H9 (cell line): ENCODE results near the gene ZNF213. TPM values are rescaled to one million over a fixed set of nuclear protein-coding genes. Genes with fewer than 3 reads are reported as not detected.
A peak's percentile ranks its signal among the peaks of the same experiment; 100 is the strongest.

Experiments used
- DNase-seq: peaks from one replicate; pipeline ENCODE4 v3.0.0-alpha.2; 2017
- H2AFZ ChIP-seq: one replicate; pipeline ENCODE4 v1.6.1; 2013; ENCODE audit warnings: mild to moderate bottlenecking, low read length, control low read depth, moderate library complexity
- H2AK5ac ChIP-seq: 2 replicates; pipeline ENCODE4 v1.6.1; 2013; ENCODE audit warnings: low read length, control low read depth, mixed read lengths; ENCODE audit not compliant: insufficient read length
- H2BK120ac ChIP-seq: one replicate; pipeline ENCODE4 v1.6.1; 2013; ENCODE audit warnings: low read depth, mild to moderate bottlenecking, low read length, control low read depth, inconsistent platforms; ENCODE audit not compliant: poor library complexity, severe bottlenecking
- H2BK12ac ChIP-seq: 2 replicates; pipeline ENCODE4 v1.6.1; 2013; ENCODE audit warnings: low read length, control low read depth, mixed read lengths, low read depth; ENCODE audit not compliant: insufficient read length
- H2BK15ac ChIP-seq: 2 replicates; pipeline ENCODE4 v1.6.1; 2013; ENCODE audit warnings: low read depth, low read length, control low read depth
- H2BK20ac ChIP-seq: one replicate; pipeline ENCODE4 v1.6.1; 2013; ENCODE audit warnings: low read depth, mild to moderate bottlenecking, low read length, control low read depth, inconsistent platforms; ENCODE audit not compliant: poor library complexity, severe bottlenecking
- H2BK5ac ChIP-seq: 2 replicates; pipeline ENCODE4 v1.6.1; 2013; ENCODE audit warnings: low read length, control low read depth, mixed read lengths; ENCODE audit not compliant: insufficient read length
- H3K14ac ChIP-seq: 2 replicates; pipeline ENCODE4 v1.6.1; 2013; ENCODE audit warnings: low read length, control low read depth; ENCODE audit not compliant: insufficient read depth
- H3K18ac ChIP-seq: 2 replicates; pipeline ENCODE4 v1.6.1; 2013; ENCODE audit warnings: low read depth, mild to moderate bottlenecking, mixed read lengths, low read length, control low read depth; ENCODE audit not compliant: insufficient read length
- H3K23ac ChIP-seq: 2 replicates; pipeline ENCODE4 v1.6.1; 2013; ENCODE audit warnings: low read length, control low read depth, mixed read lengths, low read depth; ENCODE audit not compliant: insufficient read length
- H3K23me2 ChIP-seq: 2 replicates; pipeline ENCODE4 v1.6.1; 2013; ENCODE audit warnings: low read depth, mild to moderate bottlenecking, mixed read lengths, low read length, control low read depth; ENCODE audit not compliant: insufficient read length, poor library complexity, severe bottlenecking
- H3K27ac ChIP-seq: 2 replicates; pipeline ENCODE4 v1.5.1; 2013; ENCODE audit warnings: low read length, control low read depth, mixed read lengths, low read depth; ENCODE audit not compliant: insufficient read length
- H3K27me3 ChIP-seq: 2 replicates; pipeline ENCODE4 v1.6.1; 2013; ENCODE audit warnings: low read length, control low read depth, inconsistent platforms; ENCODE audit not compliant: insufficient read depth
- H3K4ac ChIP-seq: 2 replicates; pipeline ENCODE4 v1.6.1; 2013; ENCODE audit warnings: low read depth, mild to moderate bottlenecking, control low read depth, inconsistent platforms, low read length, moderate library complexity
- H3K4me1 ChIP-seq: 2 replicates; pipeline ENCODE4 v1.6.1; 2013; ENCODE audit warnings: low read length, control low read depth, inconsistent platforms; ENCODE audit not compliant: insufficient read depth
- H3K4me2 ChIP-seq: 2 replicates; pipeline ENCODE4 v1.6.1; 2013; ENCODE audit warnings: low read length, control low read depth, mixed read lengths; ENCODE audit not compliant: insufficient read length, insufficient read depth
- H3K56ac ChIP-seq: 2 replicates; pipeline ENCODE4 v1.6.1; 2013; ENCODE audit warnings: low read depth, mild to moderate bottlenecking, mixed read lengths, low read length, control low read depth; ENCODE audit not compliant: insufficient read length
- H3K79me1 ChIP-seq: 2 replicates; pipeline ENCODE4 v1.6.1; 2013; ENCODE audit warnings: low read depth, mild to moderate bottlenecking, moderate library complexity, low read length, control low read depth, inconsistent platforms; ENCODE audit not compliant: insufficient read depth, poor library complexity, severe bottlenecking
- H3K79me2 ChIP-seq: 2 replicates; pipeline ENCODE4 v1.6.1; 2013; ENCODE audit warnings: low read length, control low read depth, inconsistent platforms; ENCODE audit not compliant: insufficient read depth
- H3K9ac ChIP-seq: 2 replicates; pipeline ENCODE4 v1.6.1; 2013; ENCODE audit warnings: low read length, control low read depth, mixed read lengths; ENCODE audit not compliant: insufficient read length; ENCODE audit errors: extremely low read depth
- H3K9me3 ChIP-seq: one replicate; pipeline ENCODE4 v1.6.1; 2013; ENCODE audit warnings: low read depth, low read length, inconsistent platforms; ENCODE audit not compliant: control insufficient read depth
- H3T11ph ChIP-seq: one replicate; pipeline ENCODE4 v1.6.1; 2013; ENCODE audit warnings: mild to moderate bottlenecking, low read length, control low read depth, inconsistent platforms
- H4K20me1 ChIP-seq: one replicate; pipeline ENCODE4 v1.6.1; 2013; ENCODE audit not compliant: control insufficient read depth, insufficient read length, insufficient read depth
- H4K5ac ChIP-seq: 2 replicates; pipeline ENCODE4 v1.6.1; 2013; ENCODE audit warnings: low read depth, mild to moderate bottlenecking, mixed read lengths, low read length, control low read depth; ENCODE audit not compliant: insufficient read length
- H4K8ac ChIP-seq: replicated peaks from 2 replicates; pipeline ENCODE4 v1.6.1; 2013; ENCODE audit warnings: low read length, control low read depth, mixed read lengths, low read depth; ENCODE audit not compliant: insufficient read length
- H4K91ac ChIP-seq: 2 replicates; pipeline ENCODE4 v1.6.1; 2013; ENCODE audit warnings: low read depth, mild to moderate bottlenecking, moderate library complexity, mixed read lengths, low read length, control low read depth; ENCODE audit not compliant: insufficient read length
- H3K27ac Mint-ChIP-seq, 3 experiments: 2 replicates in 2 of 3; 3 replicates in 1 of 3; pipeline ENCODE4 v1.8.0; 2020 to 2021; ENCODE audit warnings: mixed read lengths in 3 of 3, mild to moderate bottlenecking in 1 of 3, moderate library complexity in 1 of 3
- H3K27me3 Mint-ChIP-seq: 2 replicates; pipeline ENCODE4 v1.8.0; 2021; ENCODE audit warnings: low read depth, mild to moderate bottlenecking, moderate library complexity, mixed read lengths
- H3K36me3 Mint-ChIP-seq, 3 experiments: 2 replicates in 2 of 3; 3 replicates in 1 of 3; pipeline ENCODE4 v1.8.0; 2020 to 2021; ENCODE audit warnings: low read depth in 3 of 3, mixed read lengths in 3 of 3; ENCODE audit not compliant: insufficient read depth in 1 of 3
- H3K4me1 Mint-ChIP-seq, 2 experiments: 2 replicates each; pipeline ENCODE4 v1.8.0; 2020; ENCODE audit warnings: mixed read lengths in 2 of 2
- H3K4me3 Mint-ChIP-seq, 2 experiments: 2 replicates in 1 of 2; 3 replicates in 1 of 2; pipeline ENCODE4 v1.8.0; 2020 to 2021; ENCODE audit warnings: mild to moderate bottlenecking in 2 of 2, mixed read lengths in 2 of 2, moderate library complexity in 1 of 2
- H3K9me3 Mint-ChIP-seq, 2 experiments: 2 replicates in 1 of 2; 3 replicates in 1 of 2; pipeline ENCODE4 v1.8.0; 2020; ENCODE audit warnings: mild to moderate bottlenecking in 2 of 2, mixed read lengths in 2 of 2, moderate library complexity in 1 of 2
- WGBS: extraction: QIAGEN DNeasy Blood & Tissue Kit; methylation state at CpG from one replicate; pipeline ENCODE4 v1.1.7; 2013; ENCODE audit warnings: missing lambda C conversion rate, low lambda C conversion rate, mixed read lengths; ENCODE audit not compliant: insufficient read length; ENCODE audit errors: extremely low coverage; 5-methylcytosine and 5-hydroxymethylcytosine counted together
- total RNA-seq: library from RNA; stranded (reverse); gene quantifications from 2 replicates; pipeline ENCODE4 v1.2.1, GENCODE V29; 2021
- TF ChIP-seq, protein P1 (sequence below): fragments of 200-600 bp; sonication (generic); conservative IDR thresholded peaks from 3 replicates; pipeline ENCODE4 v1.8.0; 2021; ENCODE audit warnings: antibody characterized with exemption, mild to moderate bottlenecking

Gene ZNF213
- total RNA-seq, 1 experiment from 2014 or later, result 6.4 TPM

DNA sequence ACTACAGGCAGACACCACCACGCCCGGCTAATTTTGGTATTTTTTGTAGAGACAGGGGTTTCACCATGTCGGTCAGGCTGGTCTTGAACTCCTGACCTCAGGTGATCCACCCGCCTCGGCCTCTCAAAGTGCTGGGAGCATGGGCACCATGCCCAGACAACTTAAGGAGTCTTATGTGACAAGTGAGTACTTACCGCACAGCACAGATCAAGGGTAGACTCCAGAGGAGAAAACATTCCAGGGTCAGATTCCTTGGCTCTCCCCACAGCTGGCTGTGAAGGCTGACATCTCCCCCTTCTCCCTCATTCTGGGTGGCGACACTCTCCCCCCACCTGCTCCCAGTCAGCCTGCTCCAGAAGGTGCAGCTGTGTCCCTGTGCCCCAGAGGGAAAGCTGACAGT is 46.4 kb upstream of the ZNF213 start:
- no peaks in the 10 kb centered on the region for H3K4me1 ChIP-seq
- no peak overlapping the region for H2AK5ac ChIP-seq
- H2BK15ac ChIP-seq, result no peak overlapping the region
- H3K79me2 ChIP-seq, result no peaks in the 10 kb centered on the region; the same call in 1 of the 2 replicates
- peak overlapping the region in 2 of 3 experiments; percentile 85 to 93; a peak in 3 of 7 replicates for H3K27ac Mint-ChIP-seq
- TF ChIP-seq, protein P1, sequence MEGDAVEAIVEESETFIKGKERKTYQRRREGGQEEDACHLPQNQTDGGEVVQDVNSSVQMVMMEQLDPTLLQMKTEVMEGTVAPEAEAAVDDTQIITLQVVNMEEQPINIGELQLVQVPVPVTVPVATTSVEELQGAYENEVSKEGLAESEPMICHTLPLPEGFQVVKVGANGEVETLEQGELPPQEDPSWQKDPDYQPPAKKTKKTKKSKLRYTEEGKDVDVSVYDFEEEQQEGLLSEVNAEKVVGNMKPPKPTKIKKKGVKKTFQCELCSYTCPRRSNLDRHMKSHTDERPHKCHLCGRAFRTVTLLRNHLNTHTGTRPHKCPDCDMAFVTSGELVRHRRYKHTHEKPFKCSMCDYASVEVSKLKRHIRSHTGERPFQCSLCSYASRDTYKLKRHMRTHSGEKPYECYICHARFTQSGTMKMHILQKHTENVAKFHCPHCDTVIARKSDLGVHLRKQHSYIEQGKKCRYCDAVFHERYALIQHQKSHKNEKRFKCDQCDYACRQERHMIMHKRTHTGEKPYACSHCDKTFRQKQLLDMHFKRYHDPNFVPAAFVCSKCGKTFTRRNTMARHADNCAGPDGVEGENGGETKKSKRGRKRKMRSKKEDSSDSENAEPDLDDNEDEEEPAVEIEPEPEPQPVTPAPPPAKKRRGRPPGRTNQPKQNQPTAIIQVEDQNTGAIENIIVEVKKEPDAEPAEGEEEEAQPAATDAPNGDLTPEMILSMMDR, result no peak
- H2BK20ac ChIP-seq, result no peak overlapping the region
- peaks cover 37 to 74% (median 41%) of the 10 kb centered on the region in 3 experiments; a peak in 6 of 7 replicates for H3K36me3 Mint-ChIP-seq
- peaks cover 6% of the 10 kb centered on the region for H3K79me1 ChIP-seq
- H3K18ac ChIP-seq, result no peak overlapping the region
- H3K23me2 ChIP-seq, result no peaks in the 10 kb centered on the region
- no peak overlapping the region for H2BK120ac ChIP-seq
- H2BK5ac ChIP-seq, result no peak overlapping the region
- H3K9ac ChIP-seq, result no peak overlapping the region
- H3T11ph ChIP-seq, result no peak overlapping the region
- H4K8ac ChIP-seq, result no peak overlapping the region
- no peak overlapping the region for H4K91ac ChIP-seq
- DNase-seq, result no peak
- H3K23ac ChIP-seq, result no peak overlapping the region
- no CpG with 5 or more reads among the region's 7 CpGs for WGBS
- no peaks in the 10 kb centered on the region for H3K9me3 Mint-ChIP-seq
- H2AFZ ChIP-seq, result no peak overlapping the region
- H3K14ac ChIP-seq, result no peak overlapping the region
- H2BK12ac ChIP-seq, result no peak overlapping the region
- no peak overlapping the region for H3K4ac ChIP-seq
- H4K5ac ChIP-seq, result no peak overlapping the region
- H3K27ac ChIP-seq, result no peak overlapping the region
- H3K56ac ChIP-seq, result no peak overlapping the region
- no peak overlapping the region for H3K4me2 ChIP-seq
- no peaks in the 10 kb centered on the region for H3K27me3 ChIP-seq
- peak overlapping the region in 1 of 2 experiments; percentile 55; a peak in 2 of 5 replicates for H3K4me3 Mint-ChIP-seq
- no peaks in the 10 kb centered on the region for H3K9me3 ChIP-seq
- no peaks in the 10 kb centered on the region for H4K20me1 ChIP-seq
- H3K27me3 Mint-ChIP-seq, result no peaks in the 10 kb centered on the region; the same call in 1 of the 2 replicates
- peaks cover 10 to 17% of the 10 kb centered on the region in 2 experiments for H3K4me1 Mint-ChIP-seq
